Pancreas (tissue), 10 donors: ENCODE measurements around the gene AMOTL2. TPM values are rescaled to one million over a fixed set of nuclear protein-coding genes. Genes with fewer than 3 reads are reported as not detected.

Experiments used
- ATAC-seq, 4 donors: fragments of 200-7000 bp; cut with Tn5 transposase; one replicate each; pipeline versions ENCODE4 v1.8.0 to v1.9.1; 2020; ENCODE audit warnings: mild to moderate bottlenecking in 4 of 4, moderate library complexity in 4 of 4
- DNase-seq, 6 donors: peaks; one replicate each; pipeline ENCODE4 v3.0.0-alpha.2; 2020
- FAIRE-seq: peaks from 2 replicates; lab custom pipeline; 2012; peaks lifted over from hg19 to GRCh38; lab: Jason Lieb, UNC
- H3K27ac ChIP-seq, 4 donors: fragments of 200-600 bp; sonication (generic); 1 replicate in 3 of 4; 2 replicates in 1 of 4; pipeline versions ENCODE4 v1.5.0 to v1.8.0; 2020
- H3K27me3 ChIP-seq, 4 donors: fragments of 200-600 bp; one replicate each; pipeline ENCODE4 v1.8.0; 2021
- H3K36me3 ChIP-seq, 3 donors: fragments of 200-600 bp; sonication (generic) in 1 of 3; one replicate each; pipeline versions ENCODE4 v1.5.0 to v1.8.0; 2020 to 2021
- H3K4me1 ChIP-seq, 3 donors: fragments of 200-600 bp; one replicate each; pipeline ENCODE4 v1.8.0; 2021
- H3K4me3 ChIP-seq, 4 donors: fragments of 200-600 bp; sonication (generic) in 2 of 4; one replicate each; pipeline versions ENCODE4 v1.5.0 to v1.8.0; 2020 to 2021
- H3K9me3 ChIP-seq, 4 donors: fragments of 200-600 bp; one replicate each; pipeline ENCODE4 v1.8.0; 2021
- WGBS, 2 donors: extraction: QIAGEN DNeasy Blood & Tissue Kit; methylation state at CpG; one replicate each; pipeline ENCODE4 v1.1.7; 2013; 5-methylcytosine and 5-hydroxymethylcytosine counted together
- intact Hi-C, 3 donors: fragments of 100-400 bp; cut with DNase I; formaldehyde crosslinking; loops; one replicate each; pipeline versions ENCODE4 v1.11.1 to v1.14.2; 2022
- polyA plus RNA-seq, 2 donors: library from polyadenylated mRNA; stranded (reverse); fragments of 200-250 nt; gene quantifications; one replicate each; pipeline ENCODE4 v1.2.3, GENCODE V29; 2013
- total RNA-seq, 6 donors: library from RNA; stranded (reverse); fragmentation: NEBNext Ultra II Directional in 4 of 6; extraction: Animal tissue kit (Norgen Biotek cat#: 25700) in 4 of 6; gene quantifications; one replicate each; pipeline versions ENCODE4 v1.2.1 to v1.2.4, GENCODE V29; 2021 to 2023
- TF ChIP-seq, protein P1 (sequence below), 4 donors: fragments of 200-600 bp; sonication (generic) in 3 of 4; IDR thresholded peaks; one replicate each; pipeline versions ENCODE4 v1.5.0 to v1.8.0; 2021; ENCODE audit warnings: antibody characterized with exemption in 4 of 4
- donor health status: healthy with polysubstance abuse.
- donor health status: DM: no; HTN: no; CAD: no; lungs with moderate emphysema.
- donor health status: DM: no; HTN: no; CAD: no.
- donor health status: control.
- donor health status: control.
- donor health status: Bipolar disorder and iron deficiency.
- donor health status: DM: yes; HTN: yes; CAD: no.
- donor health status: DM: no; HTN: no; CAD: no.
- donor health status: DM: no; HTN: no; CAD: no.
- donor health status: DM: yes; HTN: yes; CAD: no.

AMOTL2 gene
- total and polyA plus RNA-seq, 8 donors: 11.9 to 35.7 (median 28.9) TPM

DNA sequence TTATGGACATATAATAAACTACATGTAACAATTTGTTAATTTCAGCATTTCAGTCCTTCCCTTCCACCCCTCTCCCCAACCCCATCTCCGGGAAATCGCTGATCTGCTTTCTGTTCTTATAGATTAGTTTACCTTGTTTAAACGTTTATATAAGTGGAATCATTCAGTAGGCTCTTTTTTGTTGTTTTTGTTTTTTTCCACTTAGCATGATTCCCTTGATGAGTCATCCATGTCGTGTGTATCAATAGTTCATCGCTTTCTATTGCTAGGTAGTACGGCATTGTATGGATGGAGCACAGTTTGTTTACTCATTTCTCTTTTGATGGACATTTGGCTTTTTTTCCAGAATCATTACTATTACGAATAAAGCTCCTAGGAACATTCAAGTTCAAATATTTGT is 23.5 kb upstream of the AMOTL2 start:
- FAIRE-seq (no peak), DNase-seq (no peak), ATAC-seq (no peak)
- H3K27me3 ChIP-seq: no peaks in the 10 kb centered on the region
- no peak overlapping the region for H3K27ac ChIP-seq
- no peak overlapping the region for H3K4me3 ChIP-seq
- no peaks in the 10 kb centered on the region for H3K4me1 ChIP-seq
- TF ChIP-seq, protein P1, sequence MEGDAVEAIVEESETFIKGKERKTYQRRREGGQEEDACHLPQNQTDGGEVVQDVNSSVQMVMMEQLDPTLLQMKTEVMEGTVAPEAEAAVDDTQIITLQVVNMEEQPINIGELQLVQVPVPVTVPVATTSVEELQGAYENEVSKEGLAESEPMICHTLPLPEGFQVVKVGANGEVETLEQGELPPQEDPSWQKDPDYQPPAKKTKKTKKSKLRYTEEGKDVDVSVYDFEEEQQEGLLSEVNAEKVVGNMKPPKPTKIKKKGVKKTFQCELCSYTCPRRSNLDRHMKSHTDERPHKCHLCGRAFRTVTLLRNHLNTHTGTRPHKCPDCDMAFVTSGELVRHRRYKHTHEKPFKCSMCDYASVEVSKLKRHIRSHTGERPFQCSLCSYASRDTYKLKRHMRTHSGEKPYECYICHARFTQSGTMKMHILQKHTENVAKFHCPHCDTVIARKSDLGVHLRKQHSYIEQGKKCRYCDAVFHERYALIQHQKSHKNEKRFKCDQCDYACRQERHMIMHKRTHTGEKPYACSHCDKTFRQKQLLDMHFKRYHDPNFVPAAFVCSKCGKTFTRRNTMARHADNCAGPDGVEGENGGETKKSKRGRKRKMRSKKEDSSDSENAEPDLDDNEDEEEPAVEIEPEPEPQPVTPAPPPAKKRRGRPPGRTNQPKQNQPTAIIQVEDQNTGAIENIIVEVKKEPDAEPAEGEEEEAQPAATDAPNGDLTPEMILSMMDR (IDR thresholded peaks at IDR 0.05): no peak
- 70 to 74% methylated on average over 7 of the region's 7 CpGs for WGBS, 2 donors
- intact Hi-C loops: loop anchor here in 1 of 3 donors (10.0 kb wide), 1 partner anchor 67 kb away; no protein-coding TSS in a partner anchor
- H3K9me3 ChIP-seq: no peaks in the 10 kb centered on the region
- H3K36me3 ChIP-seq: no peaks in the 10 kb centered on the region

DNA sequence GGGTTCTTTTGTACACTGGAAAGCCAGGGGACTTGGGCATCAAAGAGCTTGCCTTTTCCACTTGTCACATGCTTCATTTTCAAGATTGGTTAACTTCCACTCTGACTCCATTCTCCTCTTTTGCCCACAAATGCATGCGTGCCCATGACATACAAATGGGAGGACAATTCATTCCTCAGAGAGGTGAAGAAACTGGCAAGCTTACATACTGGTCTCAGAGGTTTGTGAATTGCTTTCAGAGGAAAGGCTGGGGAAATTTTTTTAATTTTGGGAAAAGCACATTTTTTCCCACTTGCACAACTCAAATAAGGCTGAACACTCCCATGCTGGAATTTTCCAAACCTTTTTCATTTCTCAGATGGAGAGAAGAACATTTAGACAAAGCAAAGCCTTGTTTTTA is 20.9 kb upstream of the AMOTL2 start:
- Histone ChIP-seq H3K36me3 (no peaks in the 10 kb centered on the region), H3K27ac (no peak overlapping the region), H3K9me3 (no peaks in the 10 kb centered on the region), H3K4me1 (no peaks in the 10 kb centered on the region), H3K27me3 (no peaks in the 10 kb centered on the region), H3K4me3 (no peak overlapping the region)
- no peak for DNase-seq
- no peak for ATAC-seq
- no peak for FAIRE-seq
- TF ChIP-seq, protein P1 (IDR thresholded peaks at IDR 0.05): no peak
- WGBS, 2 donors: 86% methylated on average over 1 of the region's 1 CpG
- intact Hi-C loops: loop anchor here in 1 of 3 donors (10.0 kb wide), 1 partner anchor 70 kb away; no protein-coding TSS in a partner anchor

DNA sequence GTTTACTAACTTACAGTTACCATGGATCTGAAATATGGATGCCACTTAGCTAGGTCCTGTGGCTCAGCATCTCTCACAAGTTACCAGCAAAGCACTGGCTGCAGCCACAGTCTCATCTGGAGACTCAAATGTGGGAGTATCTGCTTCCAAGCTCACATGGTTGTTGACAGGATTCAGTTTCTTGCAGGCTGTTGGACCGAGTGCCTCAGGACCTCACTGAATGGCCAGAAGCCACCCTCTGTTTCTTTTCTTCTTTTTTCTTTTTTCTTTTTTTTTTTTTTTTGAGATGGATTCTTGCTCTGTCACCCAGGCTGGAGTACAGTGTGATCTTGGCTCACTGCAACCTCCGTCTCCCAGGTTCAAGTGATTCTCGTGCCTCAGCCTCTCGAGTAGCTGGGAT is 20.1 kb upstream of the AMOTL2 start:
- no peaks in the 10 kb centered on the region for H3K36me3 ChIP-seq
- intact Hi-C loops: loop anchor here in 1 of 3 donors (10.0 kb wide), 1 partner anchor 70 kb away; no protein-coding TSS in a partner anchor
- no peak for ATAC-seq
- H3K4me3 ChIP-seq: no peak overlapping the region
- TF ChIP-seq, protein P1 (IDR thresholded peaks at IDR 0.05): no peak
- no peak for FAIRE-seq
- no peak overlapping the region for H3K27ac ChIP-seq
- WGBS, 2 donors: 83 to 87% methylated on average over 4 of the region's 4 CpGs
- DNase-seq: no peak
- H3K9me3 ChIP-seq: no peaks in the 10 kb centered on the region
- no peaks in the 10 kb centered on the region for H3K27me3 ChIP-seq
- no peaks in the 10 kb centered on the region for H3K4me1 ChIP-seq

DNA sequence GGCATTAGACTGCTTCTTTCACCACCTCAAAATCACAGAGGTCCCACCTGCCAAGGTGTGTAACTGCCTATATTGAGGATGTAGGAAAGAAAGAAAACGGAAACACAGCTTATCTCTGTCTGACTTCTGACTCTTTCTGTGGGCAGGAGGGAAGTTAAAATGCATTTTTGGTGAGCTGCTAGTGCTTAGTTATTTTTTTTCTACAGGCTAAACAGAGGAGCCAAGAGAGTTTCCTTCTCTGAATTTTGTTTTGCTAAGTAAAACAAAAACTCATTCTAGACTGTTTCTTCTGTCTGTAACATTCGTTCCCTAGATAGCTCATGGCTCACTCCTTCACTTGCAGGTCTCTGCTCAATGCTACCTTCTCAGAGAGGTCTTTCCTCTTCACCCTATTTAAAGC is 18.8 kb upstream of the AMOTL2 start:
- WGBS, 2 donors: 64 to 68% methylated on average over 2 of the region's 2 CpGs
- FAIRE-seq (no peak), ATAC-seq (no peak), DNase-seq (no peak)
- TF ChIP-seq, protein P1 (IDR thresholded peaks at IDR 0.05): no peak
- Histone ChIP-seq H3K9me3 (no peaks in the 10 kb centered on the region), H3K4me1 (no peaks in the 10 kb centered on the region), H3K4me3 (no peak overlapping the region), H3K36me3 (no peaks in the 10 kb centered on the region), H3K27ac (no peak overlapping the region), H3K27me3 (no peaks in the 10 kb centered on the region)
- intact Hi-C loops: loop anchor here in 1 of 3 donors (10.0 kb wide), 1 partner anchor 72 kb away; no protein-coding TSS in a partner anchor

DNA sequence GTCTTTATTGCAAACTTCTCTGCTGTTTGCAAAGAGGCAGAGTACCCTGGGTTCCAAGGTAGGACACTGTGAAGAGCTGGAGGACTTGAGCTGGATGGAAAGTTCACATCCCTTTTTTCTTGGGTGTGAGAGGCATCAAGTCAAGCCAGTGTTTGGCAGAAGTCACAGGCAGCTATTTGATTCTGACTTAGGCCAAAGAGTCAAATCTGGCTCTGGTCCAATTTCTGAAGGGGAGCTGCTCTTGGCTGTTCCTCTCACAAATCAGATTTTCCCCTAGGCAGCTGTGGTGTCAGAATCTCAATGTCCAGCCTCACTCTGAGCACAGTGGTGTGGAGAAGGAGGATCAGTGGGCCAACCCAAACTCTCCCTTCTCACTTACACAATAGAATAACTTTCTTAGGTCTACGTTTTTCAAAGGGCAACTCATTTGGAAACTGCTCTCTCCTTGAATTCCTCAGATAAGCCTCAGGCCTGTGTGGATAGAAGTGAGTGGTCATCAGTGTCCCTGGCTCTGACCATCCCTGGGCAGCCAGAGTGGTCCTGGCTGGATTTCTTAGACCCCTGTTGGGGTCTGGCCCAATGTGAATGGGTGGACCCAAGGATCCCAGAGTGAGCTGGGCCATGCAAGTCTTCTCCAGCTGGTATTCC is 18.2 kb upstream of the AMOTL2 start:
- Histone ChIP-seq H3K4me1 (no peaks in the 10 kb centered on the region), H3K4me3 (no peak overlapping the region), H3K9me3 (no peaks in the 10 kb centered on the region), H3K36me3 (no peaks in the 10 kb centered on the region), H3K27ac (no peak overlapping the region), H3K27me3 (no peaks in the 10 kb centered on the region)
- intact Hi-C loops: loop anchor here in 1 of 3 donors (10.0 kb wide), 1 partner anchor 72 kb away; no protein-coding TSS in a partner anchor
- WGBS, 2 donors: 38 to 46% methylated on average over 1 of the region's 1 CpG
- DNase-seq: no peak
- FAIRE-seq: no peak
- ATAC-seq: peak in 1 of 4 donors; percentile 47
- TF ChIP-seq, protein P1 (IDR thresholded peaks at IDR 0.05): no peak
